IPS DF 4.7 (cell line): ENCODE results near the gene DNAH2.

Experiments
- DNase-seq: peaks from one replicate; pipeline ENCODE4 v3.0.0-alpha.2; 2013; ENCODE audit warnings: low spot score; ENCODE audit errors: extremely low read depth

Gene DNAH2

GRCh38 chr17:7716901-7717755, at the start of gene DNAH2:
Gene DNAH2 (plus strand): TSS chr17:7717744. CDS start chr17:7719735, 1,991 bp downstream.
- DNase-seq, result no peak

GRCh38 chr17:7668482-7668881, 49.1 kb upstream of the DNAH2 start:
- DNase-seq, result no peak

- peak; percentile 53 for DNase-seq
Observed at GRCh38 chr17:7673239-7673638, 44.3 kb upstream of the DNAH2 start.

GRCh38 chr17:7674934-7675333, 42.6 kb upstream of the DNAH2 start:
- DNase-seq, result no peak

GRCh38 chr17:7676533-7676932, 41.0 kb upstream of the DNAH2 start:
- DNase-seq, result peak; percentile 41

- DNase-seq, result peak; percentile 28
Observed at GRCh38 chr17:7677388-7678067, 40.0 kb upstream of the DNAH2 start.

- no peak for DNase-seq
Observed at GRCh38 chr17:7684851-7685532, 32.6 kb upstream of the DNAH2 start.

- DNase-seq, result peak; percentile 69
Observed at GRCh38 chr17:7685533-7686221, 31.9 kb upstream of the DNAH2 start.

GRCh38 chr17:7686222-7687071, 31.1 kb upstream of the DNAH2 start:
- DNase-seq, result no peak

GRCh38 chr17:7687072-7687907, 30.3 kb upstream of the DNAH2 start, which contains the start of gene TP53:
Gene TP53 (minus strand): TSS chr17:7687490. CDS start chr17:7676594, 10,896 bp downstream.
- DNase-seq, result no peak

- DNase-seq, result no peak
Observed at GRCh38 chr17:7687908-7688807, 29.4 kb upstream of the DNAH2 start, which contains the start of gene WRAP53. Gene WRAP53 (plus strand): TSS chr17:7688477. CDS start chr17:7688649, 172 bp downstream.

GRCh38 chr17:7688808-7689316, 28.7 kb upstream of the DNAH2 start:
- no peak for DNase-seq

- DNase-seq, result no peak
Observed at GRCh38 chr17:7695586-7695985, 22.0 kb upstream of the DNAH2 start.

GRCh38 chr17:7697828-7698588, 19.5 kb upstream of the DNAH2 start:
- no peak for DNase-seq

- DNase-seq, result no peak
Observed at GRCh38 chr17:7700510-7700909, 17.0 kb upstream of the DNAH2 start.

- DNase-seq, result no peak
Observed at GRCh38 chr17:7701681-7702080, 15.9 kb upstream of the DNAH2 start.

GRCh38 chr17:7702776-7703175, 14.8 kb upstream of the DNAH2 start:
- no peak for DNase-seq
